ENCODE data around the gene MTMR11.
"Not testable (repeated sequence)": the region's sequence is repeated elsewhere in the genome, so short reads cannot be mapped to it uniquely, and the experiment has no call there.

The MTMR11 gene

GRCh38 chr1:149888247-149888998 lies 48.3 kb downstream of the MTMR11 start:
- peak; percentile 90 to 95 for DNase-seq

- peak; percentile 90 to 98 for DNase-seq
Observed at GRCh38 chr1:149887456-149888246, 49.0 kb downstream of the MTMR11 start.

- DNase-seq: not testable (repeated sequence)
Observed at GRCh38 chr1:149887196-149887455, 49.6 kb downstream of the MTMR11 start.

- peak; percentile 88 to 96 for DNase-seq
Observed at GRCh38 chr1:149886396-149887195, 50.1 kb downstream of the MTMR11 start.

- not testable (repeated sequence) for DNase-seq
Observed at GRCh38 chr1:149886121-149886395, 50.6 kb downstream of the MTMR11 start.

GRCh38 chr1:149885339-149886120 lies 51.1 kb downstream of the MTMR11 start:
- peak in 1 of 2 experiments; percentile 69 for DNase-seq

- peak in 1 of 2 experiments; percentile 63 for DNase-seq
Observed at GRCh38 chr1:149884433-149885338, 52.0 kb downstream of the MTMR11 start.

- no peak for DNase-seq
Observed at GRCh38 chr1:149883598-149884247, 53.0 kb downstream of the MTMR11 start.

- DNase-seq: no peak
Observed at GRCh38 chr1:149881876-149882275, 54.8 kb downstream of the MTMR11 start.

- DNase-seq: no peak
Observed at GRCh38 chr1:149879556-149879955, 57.1 kb downstream of the MTMR11 start.
